ENCODE results near the gene COL4A4.

Gene COL4A4

GRCh38 chr2:227160164-227160563 lies 3.8 kb downstream of the COL4A4 start:
- DNase-seq = no peak

GRCh38 chr2:227154986-227155774 lies 8.8 kb downstream of the COL4A4 start:
- no peak for DNase-seq

- DNase-seq = no peak
These were observed 10.1 kb downstream of the COL4A4 start for GRCh38 chr2:227153758-227154486.

- DNase-seq = no peak
These were observed 10.7 kb downstream of the COL4A4 start for GRCh38 chr2:227153307-227153706.

- no peak for DNase-seq
These were observed 11.8 kb downstream of the COL4A4 start for GRCh38 chr2:227152093-227152766.

GRCh38 chr2:227150222-227150936 lies 13.6 kb downstream of the COL4A4 start:
- no peak for DNase-seq

- DNase-seq = no peak
These were observed 15.9 kb downstream of the COL4A4 start for GRCh38 chr2:227148106-227148505.

GRCh38 chr2:227147023-227147422 lies 17.0 kb downstream of the COL4A4 start:
- no peak for DNase-seq

GRCh38 chr2:227146456-227146855 lies 17.5 kb downstream of the COL4A4 start:
- DNase-seq = no peak

- DNase-seq = no peak
These were observed 20.1 kb downstream of the COL4A4 start for GRCh38 chr2:227143895-227144294.

GRCh38 chr2:227141301-227141700 lies 22.7 kb downstream of the COL4A4 start:
- DNase-seq = no peak

GRCh38 chr2:227134591-227134990 lies 29.4 kb downstream of the COL4A4 start:
- DNase-seq = no peak

- no peak for DNase-seq
These were observed 31.0 kb downstream of the COL4A4 start for GRCh38 chr2:227132986-227133385.

- no peak for DNase-seq
These were observed 33.4 kb downstream of the COL4A4 start for GRCh38 chr2:227130636-227131035.

GRCh38 chr2:227127201-227127600 lies 36.8 kb downstream of the COL4A4 start:
- DNase-seq = peak; percentile 37 to 70

GRCh38 chr2:227125506-227125905 lies 38.5 kb downstream of the COL4A4 start:
- DNase-seq = no peak

- DNase-seq = peak in 1 of 2 experiments; percentile 7
These were observed 39.2 kb downstream of the COL4A4 start for GRCh38 chr2:227124811-227125210.

GRCh38 chr2:227123697-227124096 lies 40.3 kb downstream of the COL4A4 start:
- no peak for DNase-seq

GRCh38 chr2:227118353-227118752 lies 45.7 kb downstream of the COL4A4 start:
- DNase-seq = no peak

- DNase-seq = no peak
These were observed 46.2 kb downstream of the COL4A4 start for GRCh38 chr2:227117852-227118251.

GRCh38 chr2:227117027-227117426 lies 47.0 kb downstream of the COL4A4 start:
- no peak for DNase-seq

GRCh38 chr2:227115761-227116160 lies 48.2 kb downstream of the COL4A4 start:
- DNase-seq = no peak

All from NCI-H2081 (cell line).